ENCODE measurements around the gene THSD1. TPM values are rescaled to one million over a fixed set of nuclear protein-coding genes. Genes with fewer than 3 reads are reported as not detected.

Gene THSD1
- total RNA-seq, 1 experiment from 2014 or later = 0.39 TPM

GRCh38 chr13:52393572-52394357 lies 12.2 kb downstream of the THSD1 start (continued):
- TF ChIP-seq ZNF425 (CRISPR knock-in tag; conservative IDR thresholded peaks at IDR 0.05) = no peak
- TF ChIP-seq ZNF396 (CRISPR knock-in tag; IDR thresholded peaks at IDR 0.05; ENCODE audit: borderline replicate concordance) = no peak
- no peak for TF ChIP-seq ZNF532 (CRISPR knock-in tag; IDR thresholded peaks at IDR 0.05; ENCODE audit: borderline replicate concordance)
- TF ChIP-seq ATF6 (CRISPR knock-in tag; IDR thresholded peaks at IDR 0.05) = no peak
- TF ChIP-seq ZNF138 (CRISPR knock-in tag; conservative IDR thresholded peaks at IDR 0.05) = no peak
- no peak for TF ChIP-seq ZNF232 (CRISPR knock-in tag; IDR thresholded peaks at IDR 0.05)

GRCh38 chr13:52387721-52388120 lies 18.3 kb downstream of the THSD1 start:
- H3K27me3 Mint-ChIP-seq (ENCODE audit: low read depth) = no peaks in the 10 kb centered on the region
- POLR2A ChIA-PET = no interaction called here
- no peaks in the 10 kb centered on the region for H3K36me3 Mint-ChIP-seq
- no peak overlapping the region for H3K4me3 Mint-ChIP-seq
- no peaks in the 10 kb centered on the region for H3K9me3 Mint-ChIP-seq
- ATAC-seq = no peak
- CTCF ChIA-PET = no interaction called here
- H3K4me1 Mint-ChIP-seq = no peaks in the 10 kb centered on the region
- TF ChIP-seq MLX (CRISPR knock-in tag; IDR thresholded peaks at IDR 0.05) (no peak), ETV6 (CRISPR knock-in tag; IDR thresholded peaks at IDR 0.05) (no peak), ZNF416 (CRISPR knock-in tag; IDR thresholded peaks at IDR 0.05) (no peak), SMAD3 (CRISPR knock-in tag; IDR thresholded peaks at IDR 0.05; ENCODE audit: borderline replicate concordance) (no peak), ERG (CRISPR knock-in tag; IDR thresholded peaks at IDR 0.05) (no peak), PRRX2 (CRISPR knock-in tag; IDR thresholded peaks at IDR 0.05) (no peak), NR2C2 (CRISPR knock-in tag; IDR thresholded peaks at IDR 0.05) (no peak), NFATC4 (CRISPR knock-in tag; IDR thresholded peaks at IDR 0.05) (no peak), E2F5 (CRISPR knock-in tag; IDR thresholded peaks at IDR 0.05) (no peak), STAT6 (CRISPR knock-in tag; conservative IDR thresholded peaks at IDR 0.05; ENCODE audit: low read depth) (no peak), CBFB (CRISPR knock-in tag; IDR thresholded peaks at IDR 0.05; ENCODE audit: low read depth) (no peak), SP1 (CRISPR knock-in tag; conservative IDR thresholded peaks at IDR 0.05) (no peak), GTF2I (CRISPR knock-in tag; conservative IDR thresholded peaks at IDR 0.05) (no peak), NR3C1 (CRISPR knock-in tag; conservative IDR thresholded peaks at IDR 0.05; ENCODE audit: low read depth) (no peak)
- no peak overlapping the region for H3K27ac Mint-ChIP-seq
- DNase-seq (ENCODE audit: low spot score) = no peak
